GM10266 (cell line): ENCODE results near the gene VAV3.

Experiments
- DNase-seq: peaks from one replicate; pipeline ENCODE4 v3.0.0; 2012; ENCODE audit errors: extremely low spot score
- TF ChIP-seq, protein P1 (sequence below): IDR thresholded peaks from 2 replicates; pipeline ENCODE4 v1.5.1; 2012; ENCODE audit warnings: mild to moderate bottlenecking, low read depth; ENCODE audit not compliant: control insufficient read depth, insufficient read depth; ENCODE audit errors: missing control alignments

The VAV3 gene

DNA sequence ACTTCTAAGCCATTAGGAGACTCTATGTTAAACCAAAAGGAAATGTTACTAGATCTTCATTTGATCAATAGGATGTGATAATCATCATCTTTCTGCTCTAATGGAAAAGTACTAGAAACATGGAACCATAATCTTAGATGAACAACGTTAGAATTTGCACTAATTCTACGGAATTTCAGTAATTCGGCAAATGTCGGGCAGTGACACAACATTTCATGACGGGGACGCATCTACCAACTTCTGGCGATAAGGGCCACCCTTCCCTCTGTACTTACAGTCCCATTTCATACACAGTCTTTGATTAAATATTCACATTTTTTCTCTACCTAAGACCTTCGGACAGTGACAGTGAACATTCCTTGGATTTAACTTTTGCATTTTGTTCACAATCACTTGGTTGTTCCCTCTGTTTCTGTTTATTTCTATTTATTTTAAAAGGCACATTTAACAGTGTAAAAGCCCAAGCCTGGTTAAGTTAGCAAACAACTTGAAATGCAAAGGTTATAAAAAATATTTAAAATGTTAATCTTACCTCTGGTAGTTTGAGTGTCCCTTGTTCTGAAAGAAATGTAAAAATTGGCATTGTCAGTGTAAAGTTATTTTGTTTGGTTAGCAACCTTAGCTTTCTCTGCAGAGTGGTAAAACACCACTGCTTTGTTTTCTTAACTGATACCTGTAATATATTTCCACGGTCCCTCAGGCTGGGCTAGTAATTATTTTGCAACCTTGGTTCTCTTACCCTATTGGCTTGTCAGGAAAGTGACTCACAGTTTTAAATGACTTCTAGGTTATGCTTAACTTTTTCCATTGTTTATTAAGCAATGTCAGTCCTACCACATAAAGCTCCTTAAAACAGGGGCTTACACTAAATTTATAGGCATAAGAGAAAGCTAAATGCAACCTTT lies 276.9 kb downstream of the VAV3 start:
- no peak for DNase-seq
- TF ChIP-seq, protein P1, sequence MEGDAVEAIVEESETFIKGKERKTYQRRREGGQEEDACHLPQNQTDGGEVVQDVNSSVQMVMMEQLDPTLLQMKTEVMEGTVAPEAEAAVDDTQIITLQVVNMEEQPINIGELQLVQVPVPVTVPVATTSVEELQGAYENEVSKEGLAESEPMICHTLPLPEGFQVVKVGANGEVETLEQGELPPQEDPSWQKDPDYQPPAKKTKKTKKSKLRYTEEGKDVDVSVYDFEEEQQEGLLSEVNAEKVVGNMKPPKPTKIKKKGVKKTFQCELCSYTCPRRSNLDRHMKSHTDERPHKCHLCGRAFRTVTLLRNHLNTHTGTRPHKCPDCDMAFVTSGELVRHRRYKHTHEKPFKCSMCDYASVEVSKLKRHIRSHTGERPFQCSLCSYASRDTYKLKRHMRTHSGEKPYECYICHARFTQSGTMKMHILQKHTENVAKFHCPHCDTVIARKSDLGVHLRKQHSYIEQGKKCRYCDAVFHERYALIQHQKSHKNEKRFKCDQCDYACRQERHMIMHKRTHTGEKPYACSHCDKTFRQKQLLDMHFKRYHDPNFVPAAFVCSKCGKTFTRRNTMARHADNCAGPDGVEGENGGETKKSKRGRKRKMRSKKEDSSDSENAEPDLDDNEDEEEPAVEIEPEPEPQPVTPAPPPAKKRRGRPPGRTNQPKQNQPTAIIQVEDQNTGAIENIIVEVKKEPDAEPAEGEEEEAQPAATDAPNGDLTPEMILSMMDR: no peak

DNA sequence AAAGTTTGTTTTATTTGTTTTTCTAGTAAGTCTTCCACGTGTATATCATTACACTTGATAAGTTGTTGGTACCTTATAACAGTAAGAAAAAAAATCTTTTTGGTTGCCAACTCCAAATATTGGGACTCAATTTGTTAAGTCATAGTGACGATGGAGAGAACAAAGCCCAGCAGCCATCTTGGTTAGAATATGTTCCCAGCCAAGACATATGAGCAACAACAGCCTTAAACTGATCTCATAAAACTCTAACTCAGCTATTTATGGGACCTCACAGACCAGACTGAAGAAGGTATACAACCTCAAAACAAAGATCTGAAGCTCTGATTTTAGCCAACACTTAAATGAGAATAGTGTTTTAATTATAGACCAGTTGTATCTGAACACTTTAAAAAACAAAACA lies 281.3 kb downstream of the VAV3 start:
- DNase-seq: no peak
- TF ChIP-seq, protein P1: no peak

DNA sequence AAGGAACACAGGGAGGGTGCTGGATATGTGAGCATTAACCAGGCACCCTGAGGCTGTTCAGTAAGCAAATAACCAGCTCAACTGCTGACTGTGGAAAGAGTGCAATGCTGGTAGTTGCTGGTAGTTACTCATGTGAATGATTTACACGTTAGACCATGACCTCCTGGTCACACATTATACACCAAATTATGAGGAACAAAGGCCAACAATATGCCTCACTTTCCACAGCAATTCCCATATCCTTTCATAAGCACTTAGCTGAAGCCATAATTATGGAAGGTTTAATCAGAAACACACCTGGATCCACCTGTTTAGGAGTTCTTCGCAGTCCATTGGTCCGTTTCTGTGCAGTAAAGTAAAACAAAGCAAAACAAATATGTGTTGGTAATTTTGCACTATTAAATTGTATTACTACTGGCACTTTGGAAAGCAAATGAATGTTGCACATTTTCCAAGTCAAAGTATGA lies 281.8 kb downstream of the VAV3 start:
- no peak for DNase-seq

DNA sequence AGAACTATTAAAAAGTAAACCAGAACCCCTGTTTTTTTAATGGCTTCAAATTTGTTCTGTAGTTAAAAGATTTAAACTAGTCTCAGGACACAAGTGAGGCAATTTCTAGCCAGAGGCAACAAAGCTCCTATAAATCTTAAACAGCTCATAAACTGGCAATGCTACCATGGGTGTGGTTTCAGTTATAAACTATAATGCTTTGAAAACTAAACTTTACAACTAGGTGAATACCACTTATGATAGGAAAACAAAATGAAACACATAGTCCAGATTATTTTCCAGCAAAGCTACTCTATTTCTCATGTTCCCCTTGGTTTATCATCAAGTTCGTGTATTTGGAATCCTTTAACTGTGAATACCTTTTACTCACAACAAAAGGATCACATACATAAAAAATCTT lies 282.5 kb downstream of the VAV3 start:
- TF ChIP-seq, protein P1: no peak
- DNase-seq: no peak

More for the DNA sequence above, 281.8 kb downstream of the VAV3 start:
- TF ChIP-seq, protein P1: no peak

DNA sequence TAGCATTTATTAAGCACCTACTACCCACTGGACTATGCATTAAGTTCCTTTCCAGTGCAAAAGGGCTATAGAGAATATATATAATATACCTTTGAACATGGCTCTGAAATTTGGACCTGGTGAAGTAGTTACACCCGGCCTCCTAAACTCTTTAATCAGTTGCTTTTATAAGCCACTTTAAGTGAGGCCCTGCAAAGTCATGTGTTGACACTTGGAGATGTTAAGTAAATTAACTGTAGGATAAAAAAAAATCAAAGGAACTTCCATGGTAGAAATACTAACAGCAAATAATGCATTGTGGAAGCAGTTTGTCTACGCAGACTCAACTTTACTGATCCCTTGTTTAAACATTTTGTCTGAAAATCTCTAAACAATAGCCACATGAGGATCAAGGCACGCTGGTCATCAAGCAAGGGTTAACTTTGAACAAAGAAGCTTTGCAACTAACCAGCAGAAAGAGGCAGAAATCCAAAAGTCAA lies 283.9 kb downstream of the VAV3 start:
- no peak for DNase-seq
- TF ChIP-seq, protein P1: no peak

DNA sequence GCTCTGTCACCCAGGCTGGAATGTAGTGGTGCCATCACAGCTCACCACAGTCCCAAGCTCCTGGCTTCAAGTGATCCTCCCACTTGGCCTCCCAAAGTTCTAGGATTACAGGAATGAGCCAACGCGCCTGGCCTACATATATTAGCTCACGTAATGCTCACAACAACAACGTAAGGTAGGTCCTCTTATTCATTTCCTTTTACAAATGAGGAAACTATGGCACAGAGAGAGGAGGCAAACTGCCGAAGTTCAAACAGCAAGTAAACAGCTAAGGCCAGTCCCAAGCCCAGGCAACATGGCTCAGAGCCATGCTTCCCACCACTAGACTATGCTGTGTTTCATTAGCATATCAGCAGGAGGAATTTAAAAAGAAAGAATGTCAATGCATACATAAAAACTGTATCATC lies 284.4 kb downstream of the VAV3 start:
- TF ChIP-seq, protein P1: no peak
- DNase-seq: no peak

DNA sequence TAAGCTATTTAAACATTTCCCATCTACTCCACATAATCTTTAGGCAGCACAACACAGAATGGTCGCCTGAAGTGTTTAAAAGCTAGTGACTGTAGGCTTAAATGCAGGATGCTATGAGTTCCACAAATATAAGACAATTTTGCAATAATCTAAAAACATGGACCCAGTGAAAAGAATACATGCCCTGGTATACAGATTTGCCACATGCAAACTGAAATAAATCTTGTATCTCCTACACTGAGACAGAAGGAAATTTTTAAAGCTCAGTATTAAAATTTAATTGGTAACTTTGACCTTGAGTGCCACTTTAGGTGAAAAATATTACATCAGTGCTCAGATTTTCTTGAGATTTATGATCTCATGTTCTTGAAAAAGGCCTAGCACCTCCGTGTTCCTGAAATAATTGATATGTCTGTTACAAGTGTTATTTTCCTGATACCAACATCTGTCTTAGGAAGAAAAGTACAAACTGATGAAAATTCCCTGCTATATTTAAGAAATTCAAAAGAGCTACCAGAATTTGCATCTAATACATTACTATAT lies 285.5 kb downstream of the VAV3 start:
- TF ChIP-seq, protein P1: no peak
- no peak for DNase-seq
